Body of pancreas (tissue), 4 donors: ENCODE data around the gene SLC1A7.

Experiments used
- POLR2A ChIP-seq, 3 donors: fragments of 450-650 bp; IDR thresholded peaks; one replicate each; pipeline ENCODE4 v1.6.1; 2016; ENCODE audit warnings: antibody characterized with exemption in 3 of 3, mild to moderate bottlenecking in 2 of 3
- TF ChIP-seq, protein P1 (sequence below), 7 experiments: fragments of 450-650 bp in 4 of 7; fragments of 200-600 bp in 3 of 7; sonication (generic) in 3 of 7; IDR thresholded peaks; one replicate each; pipeline ENCODE4 v1.5.1; 2016 to 2019; ENCODE audit warnings: antibody characterized with exemption in 7 of 7

DNA sequence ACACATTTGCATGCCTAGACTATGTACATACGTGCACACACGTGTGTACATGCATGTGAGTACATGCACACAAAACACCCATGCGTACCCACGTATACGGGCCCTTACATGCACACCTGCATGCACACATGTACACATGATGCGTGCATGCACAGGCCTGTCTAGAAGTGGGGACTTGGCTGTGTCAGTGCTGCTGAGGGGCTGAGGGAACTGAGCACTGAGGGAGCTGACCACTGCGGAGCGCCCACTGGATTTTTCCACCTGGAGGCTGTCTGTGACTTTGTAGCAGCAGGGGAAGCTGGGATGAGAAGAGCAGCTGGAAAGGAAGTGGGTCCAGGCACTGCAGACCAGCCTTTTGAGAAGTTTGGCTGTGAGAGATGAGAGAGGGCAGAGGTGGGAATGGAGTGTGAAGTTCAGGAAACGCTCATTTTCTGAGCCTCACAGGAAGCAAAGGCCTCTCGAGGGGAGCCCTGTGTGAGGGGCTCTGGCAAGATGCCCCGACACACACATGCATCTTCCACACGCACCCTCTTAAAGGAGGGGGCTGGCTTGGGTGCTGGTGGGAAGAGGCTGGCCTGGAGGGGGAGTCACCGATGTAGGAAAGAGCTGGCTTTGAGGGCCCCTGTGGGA, 59.5 kb downstream of the SLC1A7 start:
- TF ChIP-seq, protein P1, sequence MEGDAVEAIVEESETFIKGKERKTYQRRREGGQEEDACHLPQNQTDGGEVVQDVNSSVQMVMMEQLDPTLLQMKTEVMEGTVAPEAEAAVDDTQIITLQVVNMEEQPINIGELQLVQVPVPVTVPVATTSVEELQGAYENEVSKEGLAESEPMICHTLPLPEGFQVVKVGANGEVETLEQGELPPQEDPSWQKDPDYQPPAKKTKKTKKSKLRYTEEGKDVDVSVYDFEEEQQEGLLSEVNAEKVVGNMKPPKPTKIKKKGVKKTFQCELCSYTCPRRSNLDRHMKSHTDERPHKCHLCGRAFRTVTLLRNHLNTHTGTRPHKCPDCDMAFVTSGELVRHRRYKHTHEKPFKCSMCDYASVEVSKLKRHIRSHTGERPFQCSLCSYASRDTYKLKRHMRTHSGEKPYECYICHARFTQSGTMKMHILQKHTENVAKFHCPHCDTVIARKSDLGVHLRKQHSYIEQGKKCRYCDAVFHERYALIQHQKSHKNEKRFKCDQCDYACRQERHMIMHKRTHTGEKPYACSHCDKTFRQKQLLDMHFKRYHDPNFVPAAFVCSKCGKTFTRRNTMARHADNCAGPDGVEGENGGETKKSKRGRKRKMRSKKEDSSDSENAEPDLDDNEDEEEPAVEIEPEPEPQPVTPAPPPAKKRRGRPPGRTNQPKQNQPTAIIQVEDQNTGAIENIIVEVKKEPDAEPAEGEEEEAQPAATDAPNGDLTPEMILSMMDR (IDR thresholded peaks at IDR 0.05): no peak
- TF ChIP-seq POLR2A (IDR thresholded peaks at IDR 0.05): no peak
